Progenitor cell of endocrine pancreas (in vitro differentiated cells): ENCODE data around the gene SATB2. TPM values are rescaled to one million over a fixed set of nuclear protein-coding genes. Genes with fewer than 3 reads are reported as not detected.

Source experiments
- DNase-seq: peaks from one replicate; pipeline ENCODE4 v3.0.0; 2021; ENCODE audit warnings: low spot score; ENCODE audit not compliant: unreplicated experiment
- H3K27ac Mint-ChIP-seq: 2 replicates; pipeline ENCODE4 v1.8.0; 2021; ENCODE audit warnings: mild to moderate bottlenecking, moderate library complexity, mixed read lengths
- H3K27me3 Mint-ChIP-seq: 2 replicates; pipeline ENCODE4 v1.8.0; 2021; ENCODE audit warnings: mixed read lengths
- H3K36me3 Mint-ChIP-seq: 2 replicates; pipeline ENCODE4 v1.8.0; 2022; ENCODE audit warnings: mixed read lengths; ENCODE audit not compliant: insufficient read depth
- H3K4me1 Mint-ChIP-seq: 2 replicates; pipeline ENCODE4 v1.8.0; 2021; ENCODE audit warnings: low read depth, mixed read lengths
- H3K4me3 Mint-ChIP-seq: 2 replicates; pipeline ENCODE4 v1.8.0; 2021; ENCODE audit warnings: low read depth, mild to moderate bottlenecking, moderate library complexity, mixed read lengths
- H3K9me3 Mint-ChIP-seq: 2 replicates; pipeline ENCODE4 v1.8.0; 2021; ENCODE audit warnings: low read depth, mixed read lengths
- total RNA-seq: library from RNA; stranded (reverse); gene quantifications from 2 replicates; pipeline ENCODE4 v1.2.1, GENCODE V29; 2021
- TF ChIP-seq, protein P1 (sequence below): fragments of 200-600 bp; sonication (generic); IDR thresholded peaks from one replicate; pipeline ENCODE4 v1.5.0; 2021; ENCODE audit warnings: antibody characterized with exemption, mild to moderate bottlenecking; ENCODE audit not compliant: unreplicated experiment

The SATB2 gene
- total RNA-seq, 1 donor from 2014 or later, result 4.4 TPM

DNA sequence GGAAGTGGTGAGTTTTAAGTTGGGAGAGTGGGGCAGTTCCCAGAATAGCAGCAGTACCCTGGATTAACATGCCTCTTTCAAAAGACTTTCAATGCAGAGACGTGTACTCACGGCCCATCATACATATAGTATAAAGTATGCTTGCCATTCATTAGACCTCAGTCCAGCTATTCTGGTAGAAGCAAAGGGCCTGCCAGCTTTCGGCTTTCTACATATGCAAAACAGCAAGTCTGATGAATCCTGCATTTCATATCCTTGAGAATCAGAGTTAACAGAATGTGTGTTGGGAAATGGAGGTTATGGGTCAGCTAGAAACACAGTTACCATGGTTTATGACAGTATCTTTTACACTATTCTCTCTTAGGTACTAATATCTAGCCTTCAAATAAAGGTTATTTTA, 27.5 kb downstream of the SATB2 start:
- DNase-seq, result no peak
- Mint-ChIP-seq H3K4me3 (no peak overlapping the region), H3K4me1 (peaks cover 3% of the 10 kb centered on the region), H3K27me3 (peaks cover 7% of the 10 kb centered on the region), H3K9me3 (no peaks in the 10 kb centered on the region), H3K27ac (no peak overlapping the region), H3K36me3 (peaks cover 1% of the 10 kb centered on the region)
- TF ChIP-seq, protein P1, sequence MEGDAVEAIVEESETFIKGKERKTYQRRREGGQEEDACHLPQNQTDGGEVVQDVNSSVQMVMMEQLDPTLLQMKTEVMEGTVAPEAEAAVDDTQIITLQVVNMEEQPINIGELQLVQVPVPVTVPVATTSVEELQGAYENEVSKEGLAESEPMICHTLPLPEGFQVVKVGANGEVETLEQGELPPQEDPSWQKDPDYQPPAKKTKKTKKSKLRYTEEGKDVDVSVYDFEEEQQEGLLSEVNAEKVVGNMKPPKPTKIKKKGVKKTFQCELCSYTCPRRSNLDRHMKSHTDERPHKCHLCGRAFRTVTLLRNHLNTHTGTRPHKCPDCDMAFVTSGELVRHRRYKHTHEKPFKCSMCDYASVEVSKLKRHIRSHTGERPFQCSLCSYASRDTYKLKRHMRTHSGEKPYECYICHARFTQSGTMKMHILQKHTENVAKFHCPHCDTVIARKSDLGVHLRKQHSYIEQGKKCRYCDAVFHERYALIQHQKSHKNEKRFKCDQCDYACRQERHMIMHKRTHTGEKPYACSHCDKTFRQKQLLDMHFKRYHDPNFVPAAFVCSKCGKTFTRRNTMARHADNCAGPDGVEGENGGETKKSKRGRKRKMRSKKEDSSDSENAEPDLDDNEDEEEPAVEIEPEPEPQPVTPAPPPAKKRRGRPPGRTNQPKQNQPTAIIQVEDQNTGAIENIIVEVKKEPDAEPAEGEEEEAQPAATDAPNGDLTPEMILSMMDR, result no peak

DNA sequence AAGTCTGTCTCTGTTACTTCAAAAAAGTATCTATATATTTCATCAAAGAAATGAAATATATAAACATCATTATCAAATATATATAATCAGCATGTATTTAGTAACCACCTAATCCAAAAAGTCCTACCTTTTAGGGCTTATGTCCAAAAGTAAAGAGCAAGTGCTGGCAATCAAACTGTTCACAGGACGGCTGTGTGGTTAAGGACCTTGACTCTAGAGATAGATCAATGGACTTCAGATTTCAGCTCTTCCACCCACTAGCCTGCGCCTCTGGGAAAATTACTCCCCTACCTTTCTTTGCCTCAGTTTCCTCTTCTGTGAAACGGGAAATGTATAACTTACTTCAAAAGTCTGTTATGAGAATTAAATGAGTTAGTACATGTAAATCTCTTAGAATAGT, 29.4 kb downstream of the SATB2 start:
- Mint-ChIP-seq H3K9me3 (no peaks in the 10 kb centered on the region), H3K27ac (no peak overlapping the region), H3K36me3 (peaks cover 1% of the 10 kb centered on the region), H3K4me1 (peaks cover 3% of the 10 kb centered on the region), H3K4me3 (no peak overlapping the region), H3K27me3 (peaks cover 10% of the 10 kb centered on the region)
- TF ChIP-seq, protein P1, result no peak
- DNase-seq, result no peak

DNA sequence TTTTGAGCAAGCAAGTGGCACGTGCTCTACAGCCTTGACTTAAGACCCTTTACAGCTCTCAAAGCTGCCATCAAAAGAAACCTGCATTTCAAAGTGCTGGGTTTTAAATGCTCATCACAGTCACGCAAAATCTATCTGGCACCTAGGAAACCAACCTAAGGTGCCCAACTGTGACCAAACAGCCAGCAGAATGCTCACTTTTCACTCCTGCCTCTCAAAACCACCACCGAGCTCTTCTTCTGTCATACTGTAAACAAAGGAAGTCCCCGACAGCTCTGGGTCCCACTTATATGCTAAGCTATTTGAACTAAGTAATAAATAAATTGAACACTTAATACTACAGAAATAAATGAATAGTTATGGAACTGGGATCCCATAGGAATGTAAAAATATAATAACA, 33.6 kb downstream of the SATB2 start:
- Mint-ChIP-seq H3K4me3 (no peak overlapping the region), H3K4me1 (no peaks in the 10 kb centered on the region), H3K36me3 (no peaks in the 10 kb centered on the region), H3K27me3 (peaks cover 4% of the 10 kb centered on the region), H3K27ac (no peak overlapping the region), H3K9me3 (no peaks in the 10 kb centered on the region)
- TF ChIP-seq, protein P1, result no peak
- no peak for DNase-seq

DNA sequence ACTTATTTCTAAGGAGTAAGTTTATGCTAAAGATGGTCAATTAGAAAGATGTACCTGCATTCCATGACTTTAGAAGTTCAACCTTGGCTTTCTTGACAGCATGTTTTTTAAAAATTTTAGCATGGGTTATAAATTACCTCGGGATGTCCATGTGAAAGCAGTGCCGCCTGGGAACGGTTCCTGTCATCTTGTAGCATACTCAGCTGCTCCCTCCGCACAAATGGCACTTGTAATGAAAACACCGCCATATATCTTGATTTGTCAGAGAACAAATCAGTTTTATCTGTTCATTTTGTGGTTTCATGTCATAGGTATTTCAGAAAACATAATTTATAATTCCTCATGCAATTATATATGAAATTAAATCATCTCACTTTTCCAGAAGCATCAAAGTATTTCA, 38.3 kb downstream of the SATB2 start:
- Mint-ChIP-seq H3K4me3 (no peak overlapping the region), H3K36me3 (no peaks in the 10 kb centered on the region), H3K27ac (no peak overlapping the region), H3K27me3 (peaks cover 12% of the 10 kb centered on the region), H3K9me3 (no peaks in the 10 kb centered on the region), H3K4me1 (peaks cover 3% of the 10 kb centered on the region)
- no peak for DNase-seq
- TF ChIP-seq, protein P1, result no peak

DNA sequence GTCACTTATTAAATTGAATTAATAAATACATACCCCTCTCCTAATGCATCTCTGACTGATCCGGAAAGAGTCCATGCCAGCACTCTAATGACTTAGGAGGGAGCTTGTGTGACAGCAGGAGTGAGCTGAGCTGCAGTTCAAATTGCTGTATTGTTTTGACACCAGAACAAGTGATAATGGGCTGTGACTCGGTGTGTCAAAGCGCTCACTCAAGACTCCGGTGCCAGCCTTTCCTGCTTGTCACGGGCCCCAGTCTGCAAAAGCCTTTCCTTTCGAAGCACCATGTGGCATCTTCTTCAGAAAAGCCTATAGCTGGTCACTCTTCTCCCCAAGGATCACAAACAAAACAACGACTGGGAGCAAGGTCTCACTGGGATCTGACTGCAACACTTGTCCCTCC, 43.3 kb downstream of the SATB2 start:
- TF ChIP-seq, protein P1, result no peak
- DNase-seq, result no peak
- Mint-ChIP-seq H3K27me3 (peaks cover 12% of the 10 kb centered on the region), H3K27ac (no peak overlapping the region), H3K4me1 (peaks cover 26% of the 10 kb centered on the region), H3K36me3 (no peaks in the 10 kb centered on the region), H3K9me3 (no peaks in the 10 kb centered on the region), H3K4me3 (no peak overlapping the region)
